Stimulated activated CD8-positive, alpha-beta memory T cell treated with anti-CD3 and anti-CD28 coated beads, Interleukin-12 subunit alpha, Interleukin-12 subunit beta, amount 100 ng/mL, for 1 hour (primary cell): ENCODE results near the gene IMPDH2.
"Not testable (repeated sequence)": the region's sequence is repeated elsewhere in the genome, so short reads cannot be mapped to it uniquely, and the experiment has no call there.

ENCODE experiments used
- DNase-seq: peaks from one replicate; pipeline ENCODE4 v3.0.0-alpha.2; 2020; ENCODE audit warnings: low read depth

IMPDH2 gene

DNA sequence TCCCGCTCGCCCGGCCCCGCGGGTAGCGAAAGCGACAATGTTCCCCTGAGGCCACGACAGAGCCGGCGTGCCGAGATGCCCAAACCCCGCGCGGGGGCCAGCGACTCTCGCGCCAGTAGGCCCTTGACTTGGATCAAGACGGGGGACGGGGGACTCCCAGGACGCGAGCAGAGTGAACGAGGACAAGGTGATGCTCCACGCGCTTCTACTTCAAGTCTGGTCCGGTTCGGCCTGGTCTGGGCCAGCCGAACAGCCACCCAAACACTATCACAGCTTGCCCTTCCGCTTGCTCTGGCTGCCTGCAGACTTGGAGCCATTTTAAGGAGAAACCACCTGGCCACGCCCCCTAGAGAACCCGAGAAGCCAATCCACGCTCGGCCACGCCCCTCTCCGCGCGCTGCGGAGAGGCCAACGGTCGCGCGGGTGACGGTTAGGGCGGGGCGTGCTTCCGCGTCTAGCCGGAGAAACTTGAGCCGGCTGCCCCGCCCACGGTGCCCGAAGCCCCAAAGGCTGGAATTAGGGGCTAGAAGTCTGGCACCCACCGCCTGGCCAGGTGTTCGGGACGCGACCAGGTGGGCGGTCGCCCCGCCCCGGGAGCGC lies 7.9 kb downstream of the IMPDH2 start:
- peak; percentile 99 for DNase-seq

GRCh38 chr3:49020330-49021212 lies 8.6 kb downstream of the IMPDH2 start:
- DNase-seq = no peak

DNA sequence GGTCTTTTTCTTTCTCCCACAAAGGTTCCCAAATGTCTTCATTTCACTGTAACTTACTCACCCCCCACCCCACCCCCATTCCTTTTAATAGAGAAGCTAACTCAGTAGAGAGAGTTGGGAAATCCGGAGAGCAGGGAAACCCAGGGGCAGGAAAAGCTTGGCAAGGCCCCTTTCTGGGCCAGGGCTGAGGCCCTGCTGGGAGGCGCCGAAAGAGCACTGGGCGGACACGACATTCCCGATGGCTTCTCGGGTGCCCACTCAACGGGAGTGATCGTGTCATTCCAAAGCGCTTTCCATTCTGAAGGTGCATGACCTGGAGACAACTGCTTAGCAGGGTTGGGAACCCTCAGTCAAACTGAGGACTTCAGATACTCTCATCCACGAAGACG lies 9.3 kb downstream of the IMPDH2 start:
- no peak for DNase-seq

DNA sequence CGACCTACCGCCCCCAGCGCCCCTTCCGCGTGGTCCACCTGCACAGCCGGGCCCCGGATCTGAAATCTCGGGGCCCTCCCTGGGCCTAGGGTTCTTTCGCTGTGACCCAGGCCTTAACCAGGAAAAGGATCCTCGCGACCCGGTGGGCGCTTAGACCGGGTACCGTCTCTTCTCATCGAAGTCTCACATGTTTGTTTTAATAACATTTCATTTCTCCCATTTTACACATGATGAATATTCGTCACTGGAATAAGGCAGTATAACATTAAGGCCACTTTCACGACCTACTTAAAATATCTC lies 10.5 kb downstream of the IMPDH2 start:
- no peak for DNase-seq

DNA sequence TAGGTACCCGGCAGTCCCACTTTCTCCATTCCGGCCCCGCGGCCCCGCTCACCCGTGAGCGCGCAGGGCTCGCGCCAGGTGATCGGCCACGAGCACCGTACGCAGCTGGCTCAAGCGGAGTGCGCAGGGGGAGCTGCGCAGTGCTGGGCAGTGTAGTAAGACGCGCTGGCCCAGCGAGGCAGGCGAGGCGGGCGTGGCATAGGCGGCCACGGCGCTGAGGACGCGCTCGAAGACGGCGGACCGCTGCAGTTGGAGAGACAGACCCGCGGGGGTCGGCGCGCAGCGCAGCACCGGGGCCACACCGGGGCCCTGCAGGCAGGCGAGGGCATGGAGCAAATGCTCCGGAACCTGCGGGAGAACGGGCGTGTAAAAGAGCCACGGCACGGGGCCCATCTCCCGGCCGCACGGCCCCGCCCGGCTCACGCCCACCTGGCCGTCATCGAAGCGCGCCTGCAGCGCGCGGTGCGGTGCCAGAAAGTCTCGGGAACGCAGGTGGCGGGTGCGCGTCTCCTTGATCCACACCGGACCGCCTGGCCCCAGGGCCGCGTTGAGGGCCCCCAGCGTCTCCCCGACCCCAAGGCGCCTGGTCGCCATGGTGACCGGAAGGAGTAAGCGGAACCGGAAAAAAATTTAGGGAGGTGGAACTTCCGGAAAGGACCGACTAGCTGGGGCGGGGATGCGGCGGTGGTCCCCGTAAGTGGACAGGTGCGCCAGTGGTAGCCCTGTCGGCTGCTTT lies 11.1 kb downstream of the IMPDH2 start, which contains the start of gene DALRD3:
TSS of gene DALRD3 (minus strand) at position 610 of the 736 bp plus-strand sequence. CDS start at position 594, 16 bp downstream.
- DNase-seq = peak; percentile 39

- DNase-seq = no peak
Observed at GRCh38 chr3:49017229-49017970, 11.8 kb downstream of the IMPDH2 start.

GRCh38 chr3:49016414-49017228 lies 12.6 kb downstream of the IMPDH2 start:
- DNase-seq = no peak

GRCh38 chr3:49015765-49016164 lies 13.4 kb downstream of the IMPDH2 start:
- DNase-seq = no peak

DNA sequence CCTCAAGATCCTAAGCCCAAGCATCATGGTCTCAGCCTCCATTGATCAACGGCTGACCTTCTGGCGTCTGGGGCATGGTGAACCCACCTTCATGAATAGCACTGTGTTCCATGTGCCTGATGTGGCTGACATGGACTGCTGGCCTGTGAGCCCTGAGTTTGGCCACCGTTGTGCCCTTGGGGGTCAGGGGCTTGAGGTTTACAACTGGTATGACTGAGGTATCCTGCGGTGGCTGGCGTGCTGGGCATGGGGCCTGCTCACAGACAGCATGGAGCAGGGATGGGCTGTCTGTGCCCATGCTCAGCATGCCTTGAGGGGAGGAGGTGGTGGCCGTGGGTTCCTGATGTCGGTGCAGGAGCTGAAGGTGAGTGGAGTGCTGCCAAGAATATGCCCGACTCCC lies 14.1 kb downstream of the IMPDH2 start:
- no peak for DNase-seq

- no peak for DNase-seq
Observed at GRCh38 chr3:49013738-49014660, 15.2 kb downstream of the IMPDH2 start.

- no peak for DNase-seq
Observed at GRCh38 chr3:49013113-49013737, 16.0 kb downstream of the IMPDH2 start.

- DNase-seq = no peak
Observed at GRCh38 chr3:49012441-49013017, 16.7 kb downstream of the IMPDH2 start.

DNA sequence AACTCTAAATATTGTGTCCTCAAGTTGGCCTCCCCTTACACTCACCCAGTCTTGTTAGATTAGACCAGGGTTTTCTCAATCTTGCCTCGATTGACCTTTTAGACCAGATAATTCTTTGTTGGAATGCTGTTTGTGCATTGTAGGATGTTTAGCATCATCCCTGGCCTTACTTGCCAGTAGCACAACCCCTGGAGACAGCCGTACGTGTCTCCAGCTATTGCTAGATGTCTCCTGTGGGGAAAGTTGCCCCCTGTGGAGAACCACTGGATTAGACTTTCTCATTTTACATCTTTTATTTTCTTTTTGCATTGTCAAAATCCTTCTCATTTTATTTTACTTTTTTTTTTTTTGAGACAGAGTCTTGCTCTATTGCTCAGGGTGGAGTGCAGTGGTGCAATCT lies 19.8 kb downstream of the IMPDH2 start:
- DNase-seq = no peak

- not testable (repeated sequence) for DNase-seq
Observed at GRCh38 chr3:49008627-49009026, 20.6 kb downstream of the IMPDH2 start.

- DNase-seq = peak; percentile 73
Observed at GRCh38 chr3:49007771-49008528, 21.2 kb downstream of the IMPDH2 start.

- peak; percentile 96 for DNase-seq
Observed at GRCh38 chr3:49007068-49007770, 22.0 kb downstream of the IMPDH2 start, which contains the start of gene WDR6. Gene WDR6 (plus strand): TSS chr3:49007391. CDS start chr3:49007432, 41 bp downstream.

DNA sequence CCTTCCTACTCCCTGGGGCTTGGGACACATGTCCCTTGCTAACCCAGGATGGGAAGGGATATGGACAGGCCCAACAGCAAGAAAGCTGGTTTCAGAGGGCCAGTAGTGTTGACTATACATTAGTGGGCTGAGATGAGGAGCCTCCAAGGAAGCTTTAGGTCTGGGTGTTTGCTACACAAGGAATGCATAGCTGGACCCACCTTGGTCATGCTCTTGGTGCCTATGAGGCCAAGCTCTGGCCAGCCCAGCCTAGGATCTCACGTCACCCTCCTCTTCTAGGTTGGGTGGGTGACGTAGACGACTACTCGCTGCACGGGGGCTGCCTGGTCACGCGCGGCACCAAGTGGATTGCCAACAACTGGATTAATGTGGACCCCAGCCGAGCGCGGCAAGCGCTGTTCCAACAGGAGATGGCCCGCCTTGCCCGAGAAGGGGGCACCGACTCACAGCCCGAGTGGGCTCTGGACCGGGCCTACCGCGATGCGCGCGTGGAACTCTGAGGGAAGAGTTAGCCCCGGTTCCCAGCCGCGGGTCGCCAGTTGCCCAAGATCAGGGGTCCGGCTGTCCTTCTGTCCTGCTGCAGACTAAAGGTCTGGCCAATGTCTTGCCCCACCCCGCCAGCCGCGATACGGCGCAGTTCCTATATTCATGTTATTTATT lies 22.7 kb downstream of the IMPDH2 start:
- DNase-seq = no peak
